Psoas muscle (tissue), 8 donors: Measurements from ENCODE around the gene CDCA4. TPM values are rescaled to one million over a fixed set of nuclear protein-coding genes. Genes with fewer than 3 reads are reported as not detected.

Experiments used
- ATAC-seq, 4 donors: fragments of 200-7000 bp; cut with Tn5 transposase; one replicate each; pipeline ENCODE4 v1.9.1; 2020; ENCODE audit warnings: moderate library complexity in 3 of 4, mild to moderate bottlenecking in 2 of 4
- DNase-seq, 2 donors: peaks; one replicate each; pipeline ENCODE4 v3.0.0-alpha.2; 2020
- H3K27ac ChIP-seq: fragments of 200-600 bp; one replicate; pipeline ENCODE4 v1.8.0; 2022
- H3K27me3 ChIP-seq, 3 donors: fragments of 200-600 bp in 1 of 3; one replicate each; pipeline versions ENCODE4 v1.6.1 to v1.8.0; 2013 to 2022; ENCODE audit warnings: low read length in 2 of 3, mild to moderate bottlenecking in 2 of 3, moderate library complexity in 1 of 3; ENCODE audit not compliant: insufficient read depth in 3 of 3
- H3K36me3 ChIP-seq, 2 donors: fragments of 200-600 bp in 1 of 2; one replicate each; pipeline versions ENCODE4 v1.6.1 to v1.8.0; 2013 to 2022; ENCODE audit warnings: low read depth in 1 of 2, mild to moderate bottlenecking in 1 of 2, moderate library complexity in 1 of 2; ENCODE audit not compliant: insufficient read depth in 1 of 2
- H3K4me1 ChIP-seq: fragments of 200-600 bp; one replicate; pipeline ENCODE4 v1.8.0; 2022
- H3K4me3 ChIP-seq: fragments of 200-600 bp; one replicate; pipeline ENCODE4 v1.8.0; 2022; ENCODE audit warnings: mild to moderate bottlenecking
- H3K9me3 ChIP-seq: fragments of 200-600 bp; one replicate; pipeline ENCODE4 v1.8.0; 2022
- WGBS, 3 donors: extraction: QIAGEN DNeasy Blood & Tissue Kit; methylation state at CpG; one replicate each; pipeline versions ENCODE4 v1.1.6 to v1.1.7; 2013; 5-methylcytosine and 5-hydroxymethylcytosine counted together
- intact Hi-C, 2 donors: fragments of 100-400 bp; cut with DNase I; formaldehyde crosslinking; loops; one replicate each; pipeline versions ENCODE4 v1.11.0 to v1.14.2; 2022
- polyA plus RNA-seq, 3 donors: library from polyadenylated mRNA; stranded (reverse); fragments of 200-250 nt; gene quantifications; one replicate each; pipeline ENCODE4 v1.2.3, GENCODE V29; 2013
- total RNA-seq, 4 donors: library from RNA; stranded (reverse); fragmentation: NEBNext Ultra II Directional in 2 of 4; extraction: Animal tissue kit (Norgen Biotek cat#: 25700) in 2 of 4; gene quantifications; one replicate each; pipeline versions ENCODE4 v1.2.1 to v1.2.4, GENCODE V29; 2021 to 2023
- TF ChIP-seq, protein P1 (sequence below): fragments of 200-600 bp; IDR thresholded peaks from one replicate; pipeline ENCODE4 v1.8.0; 2022; ENCODE audit warnings: antibody characterized with exemption
- donor health status: healthy with polysubstance abuse.
- donor health status: DM: no; HTN: no; CAD: no; lungs with moderate emphysema.
- donor health status: Bipolar disorder and iron deficiency.
- donor health status: healthy.
- donor health status: DM: yes; HTN: yes; CAD: no.
- donor health status: DM: no; HTN: no; CAD: no.
- donor health status: DM: no; HTN: no; CAD: no.
- donor health status: DM: yes; HTN: yes; CAD: no.

CDCA4 gene
- total and polyA plus RNA-seq, 7 donors: 0.79 to 3.3 (median 1.3) TPM

DNA sequence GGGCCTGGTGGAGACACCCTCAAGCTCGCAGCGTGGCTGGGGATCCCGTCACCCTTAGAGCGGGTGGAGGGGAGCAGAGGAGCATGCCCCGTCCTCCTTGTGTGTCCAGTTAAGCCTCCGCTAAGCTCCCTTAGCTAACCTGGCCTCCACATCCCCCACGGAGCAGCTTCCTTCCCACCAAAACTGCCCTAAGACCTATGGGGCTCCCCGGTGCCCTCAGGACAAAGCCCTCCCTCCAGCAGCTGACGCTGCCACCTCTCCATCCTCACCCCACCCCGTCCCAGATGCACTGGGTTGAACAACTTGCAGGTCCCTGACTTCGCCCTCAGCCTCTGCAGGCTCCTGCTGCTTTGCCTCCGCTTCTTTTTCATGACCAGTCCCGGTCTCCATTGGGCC is 46.7 kb downstream of the CDCA4 start:
- Histone ChIP-seq H3K27ac (peak overlapping the region; percentile 68), H3K27me3 (peaks cover 0 to 22% (median 0%) of the 10 kb centered on the region in 3 donors), H3K4me3 (no peak overlapping the region), H3K9me3 (no peaks in the 10 kb centered on the region), H3K36me3 (no peaks in the 10 kb centered on the region), H3K4me1 (peaks cover 35% of the 10 kb centered on the region)
- intact Hi-C loops: no loop called here
- WGBS, 3 donors: 63 to 81% (median 76%) methylated on average over 13 of the region's 13 CpGs
- TF ChIP-seq, protein P1, sequence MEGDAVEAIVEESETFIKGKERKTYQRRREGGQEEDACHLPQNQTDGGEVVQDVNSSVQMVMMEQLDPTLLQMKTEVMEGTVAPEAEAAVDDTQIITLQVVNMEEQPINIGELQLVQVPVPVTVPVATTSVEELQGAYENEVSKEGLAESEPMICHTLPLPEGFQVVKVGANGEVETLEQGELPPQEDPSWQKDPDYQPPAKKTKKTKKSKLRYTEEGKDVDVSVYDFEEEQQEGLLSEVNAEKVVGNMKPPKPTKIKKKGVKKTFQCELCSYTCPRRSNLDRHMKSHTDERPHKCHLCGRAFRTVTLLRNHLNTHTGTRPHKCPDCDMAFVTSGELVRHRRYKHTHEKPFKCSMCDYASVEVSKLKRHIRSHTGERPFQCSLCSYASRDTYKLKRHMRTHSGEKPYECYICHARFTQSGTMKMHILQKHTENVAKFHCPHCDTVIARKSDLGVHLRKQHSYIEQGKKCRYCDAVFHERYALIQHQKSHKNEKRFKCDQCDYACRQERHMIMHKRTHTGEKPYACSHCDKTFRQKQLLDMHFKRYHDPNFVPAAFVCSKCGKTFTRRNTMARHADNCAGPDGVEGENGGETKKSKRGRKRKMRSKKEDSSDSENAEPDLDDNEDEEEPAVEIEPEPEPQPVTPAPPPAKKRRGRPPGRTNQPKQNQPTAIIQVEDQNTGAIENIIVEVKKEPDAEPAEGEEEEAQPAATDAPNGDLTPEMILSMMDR: no peak
- no peak for ATAC-seq
- DNase-seq: no peak

GRCh38 chr14:104973385-104974145 is 47.3 kb downstream of the CDCA4 start:
- 37 to 44% (median 43%) methylated on average over 16 to 23 of the region's 23 CpGs for WGBS, 3 donors
- ATAC-seq (peak in 1 of 4 donors; percentile 2), DNase-seq (peak; percentile 67 to 72)
- peaks cover 35% of the 10 kb centered on the region for H3K4me1 ChIP-seq
- no peak overlapping the region for H3K4me3 ChIP-seq
- H3K36me3 ChIP-seq: no peaks in the 10 kb centered on the region
- H3K27me3 ChIP-seq: peaks cover 0 to 26% (median 0%) of the 10 kb centered on the region in 3 donors
- H3K27ac ChIP-seq: peak overlapping the region; percentile 68
- H3K9me3 ChIP-seq: no peaks in the 10 kb centered on the region
- TF ChIP-seq, protein P1: no peak
- intact Hi-C loops: no loop called here

DNA sequence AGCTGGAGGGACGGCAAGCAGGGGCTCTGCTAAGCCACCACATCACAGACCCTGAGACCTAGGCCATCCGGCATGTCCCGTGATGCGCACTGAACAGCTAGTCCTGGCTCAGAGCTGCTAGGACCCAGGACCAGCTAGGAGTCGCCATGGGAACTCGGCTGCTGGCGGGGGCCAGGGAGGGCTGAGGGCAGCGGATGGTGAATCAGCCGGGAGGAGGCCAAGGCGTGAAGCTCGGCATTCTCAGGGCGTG is 47.8 kb downstream of the CDCA4 start:
- Histone ChIP-seq H3K9me3 (no peaks in the 10 kb centered on the region), H3K27ac (peak overlapping the region; percentile 68), H3K36me3 (no peaks in the 10 kb centered on the region), H3K4me3 (no peak overlapping the region), H3K4me1 (peaks cover 35% of the 10 kb centered on the region), H3K27me3 (peaks cover 0 to 31% (median 2%) of the 10 kb centered on the region in 3 donors)
- intact Hi-C loops: no loop called here
- peak; percentile 64 to 76 (median 68) for ATAC-seq
- 46 to 55% (median 52%) methylated on average over 11 to 12 of the region's 12 CpGs for WGBS, 3 donors
- DNase-seq: peak; percentile 87 to 89
- TF ChIP-seq, protein P1: no peak

DNA sequence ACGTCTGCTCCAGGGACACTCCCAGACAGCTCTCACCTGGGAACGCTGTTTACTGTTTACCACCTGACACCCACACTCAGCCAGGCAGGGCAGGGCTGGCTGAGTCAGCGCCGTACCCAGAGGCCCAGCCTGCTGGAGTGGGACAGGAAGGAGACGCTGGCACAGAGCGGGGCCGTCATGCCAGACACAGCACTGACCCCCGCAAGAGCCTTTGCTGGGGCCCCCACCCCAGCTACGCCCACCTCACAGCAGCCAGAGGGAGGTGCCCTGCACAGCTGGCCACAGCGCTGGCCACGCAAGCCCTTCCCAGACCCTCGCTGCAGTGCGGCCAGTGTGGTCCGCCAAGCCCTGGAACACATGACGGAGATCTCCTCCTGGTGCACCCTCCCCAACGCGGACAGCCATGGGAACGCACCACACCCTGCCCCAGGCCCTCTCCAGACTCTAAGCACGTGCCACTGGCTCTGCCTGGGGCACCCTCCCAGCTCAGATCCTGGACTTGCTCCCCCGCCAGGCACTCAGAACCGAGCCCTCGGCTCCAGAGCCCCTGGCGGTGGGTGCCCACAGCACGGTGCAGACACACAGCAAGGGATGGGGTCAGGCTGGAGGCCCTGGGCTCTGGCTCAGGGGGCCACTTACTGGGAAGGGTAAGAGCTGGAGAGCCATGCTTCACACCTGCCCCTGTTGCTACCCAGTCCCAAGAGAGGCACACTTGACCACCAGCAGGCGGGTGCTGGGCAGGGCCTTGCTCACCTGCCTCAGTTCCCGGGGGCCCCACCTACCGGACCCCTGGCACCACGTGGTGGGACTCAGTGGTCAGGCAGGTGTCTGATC is 48.4 kb downstream of the CDCA4 start:
- peak; percentile 71 to 77 for DNase-seq

More for the DNA sequence above, 48.4 kb downstream of the CDCA4 start:
- intact Hi-C loops: no loop called here
- Histone ChIP-seq H3K27me3 (peaks cover 0 to 37% (median 2%) of the 10 kb centered on the region in 3 donors), H3K27ac (peak overlapping the region; percentile 68), H3K9me3 (no peaks in the 10 kb centered on the region), H3K4me1 (peaks cover 32% of the 10 kb centered on the region), H3K36me3 (no peaks in the 10 kb centered on the region), H3K4me3 (no peak overlapping the region)
- WGBS, 3 donors: 43 to 60% (median 47%) methylated on average over 26 to 28 of the region's 28 CpGs
- peak; percentile 4 to 49 (median 30) for ATAC-seq
- TF ChIP-seq, protein P1: no peak
